Measurements from ENCODE around the gene HP1BP3.
A peak's percentile ranks its signal among the peaks of the same experiment; 100 is the strongest.

HP1BP3 gene

GRCh38 chr1:20701446-20701845, 85.7 kb downstream of the HP1BP3 start:
- Histone ChIP-seq H3K79me1 (replicated peaks; ENCODE audit: low read length, poor library complexity, severe bottlenecking) (peaks cover 2% of the 10 kb centered on the region), H3K9ac (ENCODE audit: low read length) (no peak overlapping the region), H2BK15ac (ENCODE audit: low read depth, poor library complexity, severe bottlenecking) (no peak overlapping the region), H2BK5ac (ENCODE audit: low read depth, low read length, poor library complexity, severe bottlenecking) (no peak overlapping the region), H4K8ac (ENCODE audit: low read length) (no peak overlapping the region), H3K18ac (ENCODE audit: low read depth in 1 of 2, low read length in 2 of 2) (no peak overlapping the region), H3K27me3 (ENCODE audit: control insufficient read depth in 1 of 2, insufficient read depth in 1 of 2, low read length in 2 of 2) (peaks cover 0 to 6% of the 10 kb centered on the region in 2 experiments), H2AK5ac (ENCODE audit: low read length, severe bottlenecking) (no peak overlapping the region), H3K9me3 (ENCODE audit: control insufficient read depth, low read length) (no peaks in the 10 kb centered on the region), H3K4me2 (ENCODE audit: low read length, poor library complexity, severe bottlenecking) (no peak overlapping the region), H3K23ac (ENCODE audit: low read length in 2 of 2) (no peak overlapping the region), H3K27ac (ENCODE audit: low read length, poor library complexity, severe bottlenecking) (no peak overlapping the region), H4K91ac (ENCODE audit: low read length) (no peak overlapping the region), H3K4ac (ENCODE audit: low read depth in 1 of 2, low read length in 2 of 2) (no peak overlapping the region), H3K36me3 (ENCODE audit: control insufficient read depth in 1 of 2, insufficient read depth in 2 of 2, low read depth in 1 of 2, low read length in 2 of 2) (peaks cover 0 to 12% of the 10 kb centered on the region in 2 experiments), H3K14ac (ENCODE audit: low read length in 2 of 2) (no peak overlapping the region), H2AFZ (ENCODE audit: low read depth, low read length) (no peak overlapping the region), H3K4me1 (ENCODE audit: control insufficient read depth, insufficient read depth, low read depth, low read length) (peaks cover 22% of the 10 kb centered on the region), H2BK12ac (ENCODE audit: low read length in 2 of 2) (peak overlapping the region in 1 of 2 experiments; percentile 1), H2BK120ac (ENCODE audit: low read depth, low read length) (no peak overlapping the region), H3K4me3 (ENCODE audit: insufficient read depth in 1 of 2, low read depth in 1 of 2, low read length in 2 of 2) (no peak overlapping the region)
- WGBS, result 94% methylated on average over 9 of the region's 9 CpGs
- no peak for DNase-seq

GRCh38 chr1:20700636-20701215, 86.4 kb downstream of the HP1BP3 start:
- no peak overlapping the region for H4K91ac ChIP-seq (ENCODE audit: low read length)
- 67% methylated on average over 17 of the region's 17 CpGs for WGBS

GRCh38 chr1:20699558-20699957, 87.5 kb downstream of the HP1BP3 start:
- H2BK12ac ChIP-seq (ENCODE audit: low read length in 2 of 2), result peak overlapping the region in 1 of 2 experiments; percentile 80
- no peak overlapping the region for H3K9ac ChIP-seq (ENCODE audit: low read length)
- peaks cover 0 to 6% of the 10 kb centered on the region in 2 experiments for H3K27me3 ChIP-seq (ENCODE audit: control insufficient read depth in 1 of 2, insufficient read depth in 1 of 2, low read length in 2 of 2)
- H2BK5ac ChIP-seq (ENCODE audit: low read depth, low read length, poor library complexity, severe bottlenecking), result no peak overlapping the region
- peak overlapping the region in 1 of 2 experiments; percentile 6 for H3K18ac ChIP-seq (ENCODE audit: low read depth in 1 of 2, low read length in 2 of 2)
- no peaks in the 10 kb centered on the region for H3K9me3 ChIP-seq (ENCODE audit: control insufficient read depth, low read length)
- no peak overlapping the region for H2AK5ac ChIP-seq (ENCODE audit: low read length, severe bottlenecking)
- H3K79me1 ChIP-seq (replicated peaks; ENCODE audit: low read length, poor library complexity, severe bottlenecking), result peaks cover 2% of the 10 kb centered on the region
- no peak overlapping the region for H3K4me2 ChIP-seq (ENCODE audit: low read length, poor library complexity, severe bottlenecking)
- peaks cover 0 to 8% of the 10 kb centered on the region in 2 experiments for H3K36me3 ChIP-seq (ENCODE audit: control insufficient read depth in 1 of 2, insufficient read depth in 2 of 2, low read depth in 1 of 2, low read length in 2 of 2)
- peak overlapping the region in 1 of 2 experiments; percentile 29 for H3K14ac ChIP-seq (ENCODE audit: low read length in 2 of 2)
- 93% methylated on average over 8 of the region's 9 CpGs for whole genome bisulfite sequencing
- peak overlapping the region; percentile 3 for H4K8ac ChIP-seq (ENCODE audit: low read length)
- H2BK15ac ChIP-seq (ENCODE audit: low read depth, poor library complexity, severe bottlenecking), result no peak overlapping the region
- H3K4me3 ChIP-seq (ENCODE audit: insufficient read depth in 1 of 2, low read depth in 1 of 2, low read length in 2 of 2), result no peak overlapping the region
- H3K4ac ChIP-seq (ENCODE audit: low read depth in 1 of 2, low read length in 2 of 2), result no peak overlapping the region
- H4K91ac ChIP-seq (ENCODE audit: low read length), result peak overlapping the region; percentile 55
- H2BK120ac ChIP-seq (ENCODE audit: low read depth, low read length), result no peak overlapping the region
- H2AFZ ChIP-seq (ENCODE audit: low read depth, low read length), result no peak overlapping the region
- H3K4me1 ChIP-seq (ENCODE audit: control insufficient read depth, insufficient read depth, low read depth, low read length), result peaks cover 29% of the 10 kb centered on the region
- H3K27ac ChIP-seq (ENCODE audit: low read length, poor library complexity, severe bottlenecking), result no peak overlapping the region
- no peak for DNase-seq
- no peak overlapping the region for H3K23ac ChIP-seq (ENCODE audit: low read length in 2 of 2)

More at GRCh38 chr1:20700636-20701215, 86.4 kb downstream of the HP1BP3 start:
- Histone ChIP-seq H2AK5ac (ENCODE audit: low read length, severe bottlenecking) (peak overlapping the region; percentile 62), H3K23ac (ENCODE audit: low read length in 2 of 2) (no peak overlapping the region), H3K18ac (ENCODE audit: low read depth in 1 of 2, low read length in 2 of 2) (no peak overlapping the region), H3K36me3 (ENCODE audit: control insufficient read depth in 1 of 2, insufficient read depth in 2 of 2, low read depth in 1 of 2, low read length in 2 of 2) (peaks cover 0 to 12% of the 10 kb centered on the region in 2 experiments), H2BK15ac (ENCODE audit: low read depth, poor library complexity, severe bottlenecking) (no peak overlapping the region), H3K9ac (ENCODE audit: low read length) (no peak overlapping the region), H3K79me1 (replicated peaks; ENCODE audit: low read length, poor library complexity, severe bottlenecking) (peaks cover 2% of the 10 kb centered on the region), H3K4me1 (ENCODE audit: control insufficient read depth, insufficient read depth, low read depth, low read length) (peaks cover 25% of the 10 kb centered on the region), H4K8ac (ENCODE audit: low read length) (no peak overlapping the region), H2BK12ac (ENCODE audit: low read length in 2 of 2) (peak overlapping the region in 1 of 2 experiments; percentile 20), H3K27me3 (ENCODE audit: control insufficient read depth in 1 of 2, insufficient read depth in 1 of 2, low read length in 2 of 2) (peaks cover 0 to 6% of the 10 kb centered on the region in 2 experiments), H3K14ac (ENCODE audit: low read length in 2 of 2) (no peak overlapping the region), H2BK120ac (ENCODE audit: low read depth, low read length) (no peak overlapping the region), H3K4me2 (ENCODE audit: low read length, poor library complexity, severe bottlenecking) (no peak overlapping the region), H3K27ac (ENCODE audit: low read length, poor library complexity, severe bottlenecking) (no peak overlapping the region), H2BK5ac (ENCODE audit: low read depth, low read length, poor library complexity, severe bottlenecking) (no peak overlapping the region), H2AFZ (ENCODE audit: low read depth, low read length) (no peak overlapping the region), H3K4me3 (ENCODE audit: insufficient read depth in 1 of 2, low read depth in 1 of 2, low read length in 2 of 2) (no peak overlapping the region), H3K4ac (ENCODE audit: low read depth in 1 of 2, low read length in 2 of 2) (peak overlapping the region in 1 of 2 experiments; percentile 10), H3K9me3 (ENCODE audit: control insufficient read depth, low read length) (no peaks in the 10 kb centered on the region)
- peak; percentile 29 for DNase-seq

GRCh38 chr1:20698195-20698910, 88.8 kb downstream of the HP1BP3 start:
- 72% methylated on average over 13 of the region's 18 CpGs for WGBS
- peak overlapping the region; percentile 69 to 84 for H3K4ac ChIP-seq (ENCODE audit: low read depth in 1 of 2, low read length in 2 of 2)
- no peaks in the 10 kb centered on the region for H3K9me3 ChIP-seq (ENCODE audit: control insufficient read depth, low read length)
- H4K91ac ChIP-seq (ENCODE audit: low read length), result peak overlapping the region; percentile 95
- H3K36me3 ChIP-seq (ENCODE audit: control insufficient read depth in 1 of 2, insufficient read depth in 2 of 2, low read depth in 1 of 2, low read length in 2 of 2), result no peaks in the 10 kb centered on the region
- no peak overlapping the region for H3K23ac ChIP-seq (ENCODE audit: low read length in 2 of 2)
- H3K18ac ChIP-seq (ENCODE audit: low read depth in 1 of 2, low read length in 2 of 2), result peak overlapping the region; percentile 92
- peak overlapping the region; percentile 76 to 92 for H2BK12ac ChIP-seq (ENCODE audit: low read length in 2 of 2)
- H2BK15ac ChIP-seq (ENCODE audit: low read depth, poor library complexity, severe bottlenecking), result peak overlapping the region; percentile 73
- H3K27ac ChIP-seq (ENCODE audit: low read length, poor library complexity, severe bottlenecking), result peak overlapping the region; percentile 78
- H2BK5ac ChIP-seq (ENCODE audit: low read depth, low read length, poor library complexity, severe bottlenecking), result no peak overlapping the region
- peak overlapping the region; percentile 61 for H2AK5ac ChIP-seq (ENCODE audit: low read length, severe bottlenecking)
- H3K4me1 ChIP-seq (ENCODE audit: control insufficient read depth, insufficient read depth, low read depth, low read length), result peaks cover 29% of the 10 kb centered on the region
- H3K79me1 ChIP-seq (replicated peaks; ENCODE audit: low read length, poor library complexity, severe bottlenecking), result peaks cover 2% of the 10 kb centered on the region
- H2AFZ ChIP-seq (ENCODE audit: low read depth, low read length), result no peak overlapping the region
- peak; percentile 78 for DNase-seq
- H3K9ac ChIP-seq (ENCODE audit: low read length), result no peak overlapping the region
- H4K8ac ChIP-seq (ENCODE audit: low read length), result peak overlapping the region; percentile 84
- peak overlapping the region; percentile 44 for H2BK120ac ChIP-seq (ENCODE audit: low read depth, low read length)
- peaks cover 0 to 9% of the 10 kb centered on the region in 2 experiments for H3K27me3 ChIP-seq (ENCODE audit: control insufficient read depth in 1 of 2, insufficient read depth in 1 of 2, low read length in 2 of 2)
- H3K4me3 ChIP-seq (ENCODE audit: insufficient read depth in 1 of 2, low read depth in 1 of 2, low read length in 2 of 2), result no peak overlapping the region
- no peak overlapping the region for H3K4me2 ChIP-seq (ENCODE audit: low read length, poor library complexity, severe bottlenecking)
- H3K14ac ChIP-seq (ENCODE audit: low read length in 2 of 2), result peak overlapping the region in 1 of 2 experiments; percentile 30

Measured in mesenchymal stem cell (in vitro differentiated cells and primary cell).